Loucy (cell line): ENCODE measurements around the gene ASZ1.

ENCODE experiments used
- H2AFZ ChIP-seq: fragments of 200-600 bp; sonication (generic); 2 replicates; pipeline ENCODE4 v1.6.0; 2016; ENCODE audit warnings: antibody characterized with exemption, mild to moderate bottlenecking, low read length, moderate library complexity
- H3F3A ChIP-seq: fragments of 200-600 bp; 2 replicates; pipeline ENCODE4 v1.6.0; 2016; ENCODE audit warnings: antibody characterized with exemption, low read depth, mild to moderate bottlenecking
- H3K27me3 ChIP-seq: fragments of 200-600 bp; sonication (generic); 2 replicates; pipeline ENCODE4 v1.6.1; 2014; ENCODE audit warnings: low read length, mild to moderate bottlenecking; ENCODE audit not compliant: insufficient read depth, poor library complexity, severe bottlenecking
- H3K36me3 ChIP-seq: fragments of 200-600 bp; sonication (generic); 2 replicates; pipeline ENCODE4 v1.6.1; 2016; ENCODE audit warnings: low read length; ENCODE audit not compliant: insufficient read depth
- H3K4me1 ChIP-seq: fragments of 200-600 bp; sonication (generic); 2 replicates; pipeline ENCODE4 v1.5.1; 2014; ENCODE audit warnings: low read length, mild to moderate bottlenecking; ENCODE audit not compliant: insufficient read depth, poor library complexity, severe bottlenecking
- H3K4me2 ChIP-seq: fragments of 200-600 bp; sonication (generic); 2 replicates; pipeline ENCODE4 v1.6.0; 2014; ENCODE audit warnings: antibody characterized with exemption, low read length, low read depth, mild to moderate bottlenecking; ENCODE audit not compliant: poor library complexity, severe bottlenecking
- H3K4me3 ChIP-seq: fragments of 200-600 bp; sonication (generic); 2 replicates; pipeline ENCODE4 v1.5.1; 2014; ENCODE audit warnings: low read length, mild to moderate bottlenecking, mixed read lengths; ENCODE audit not compliant: poor library complexity, severe bottlenecking
- H3K79me2 ChIP-seq: fragments of 200-600 bp; sonication (generic); 2 replicates; pipeline ENCODE4 v1.6.1; 2014; ENCODE audit warnings: low read length; ENCODE audit not compliant: insufficient read depth
- H3K9ac ChIP-seq: fragments of 200-600 bp; sonication (generic); 2 replicates; pipeline ENCODE4 v1.6.0; 2014; ENCODE audit warnings: mild to moderate bottlenecking, low read depth, low read length, moderate library complexity; ENCODE audit not compliant: poor library complexity, severe bottlenecking
- H3K9me2 ChIP-seq: fragments of 200-600 bp; sonication (generic); replicated peaks from 2 replicates; pipeline ENCODE4 v1.6.1; 2016; ENCODE audit warnings: low read depth, low read length, mixed read lengths
- H3K9me3 ChIP-seq: fragments of 200-600 bp; sonication (generic); 2 replicates; pipeline ENCODE4 v1.6.1; 2014; ENCODE audit warnings: mild to moderate bottlenecking, antibody characterized with exemption, low read length, low read depth; ENCODE audit not compliant: insufficient read depth
- H4K20me1 ChIP-seq: fragments of 200-600 bp; sonication (generic); 2 replicates; pipeline ENCODE4 v1.6.0; 2014; ENCODE audit warnings: antibody characterized with exemption, low read length, mild to moderate bottlenecking; ENCODE audit not compliant: insufficient read depth, poor library complexity, severe bottlenecking
- EZH2phosphoT487 ChIP-seq: fragments of 200-600 bp; IDR thresholded peaks from 2 replicates; pipeline ENCODE4 v1.6.1; 2018; ENCODE audit warnings: antibody characterized with exemption, mild to moderate bottlenecking, moderate library complexity, borderline replicate concordance
- TF ChIP-seq, protein P1 (sequence below): fragments of 200-600 bp; sonication (generic); conservative IDR thresholded peaks from 2 replicates; pipeline ENCODE4 v1.5.1; 2014; ENCODE audit warnings: mild to moderate bottlenecking, antibody characterized with exemption, low read length

ASZ1 gene

DNA sequence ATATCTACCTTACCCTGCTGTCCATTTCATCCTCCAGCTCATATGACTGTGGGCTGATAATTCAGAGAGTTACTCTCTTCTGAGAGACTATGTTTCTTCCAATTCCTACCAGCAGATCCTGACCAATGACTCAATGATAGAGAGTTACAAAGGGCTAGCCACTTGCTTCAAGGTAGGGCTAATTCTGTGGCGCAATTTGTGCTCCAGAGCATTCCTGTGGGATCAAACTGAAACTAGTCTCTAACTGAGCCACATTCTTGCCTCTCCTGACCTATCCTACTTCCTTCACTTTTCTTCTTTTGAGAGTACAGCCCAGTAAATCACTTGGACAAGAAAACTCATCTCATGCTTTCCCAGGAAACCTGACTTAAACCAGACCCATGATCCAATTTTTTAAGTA, 17.9 kb upstream of the ASZ1 start:
- Histone ChIP-seq H2AFZ (no peak overlapping the region), H3K9ac (no peak overlapping the region), H4K20me1 (no peaks in the 10 kb centered on the region), H3K4me2 (no peak overlapping the region), H3K9me2 (no peaks in the 10 kb centered on the region), H3K27me3 (peaks cover 4% of the 10 kb centered on the region), H3K36me3 (no peaks in the 10 kb centered on the region), H3K79me2 (no peaks in the 10 kb centered on the region), H3K9me3 (no peaks in the 10 kb centered on the region), H3K4me3 (no peak overlapping the region), H3K4me1 (no peaks in the 10 kb centered on the region), H3F3A (no peaks in the 10 kb centered on the region)
- no peak for TF ChIP-seq EZH2phosphoT487
- TF ChIP-seq, protein P1, sequence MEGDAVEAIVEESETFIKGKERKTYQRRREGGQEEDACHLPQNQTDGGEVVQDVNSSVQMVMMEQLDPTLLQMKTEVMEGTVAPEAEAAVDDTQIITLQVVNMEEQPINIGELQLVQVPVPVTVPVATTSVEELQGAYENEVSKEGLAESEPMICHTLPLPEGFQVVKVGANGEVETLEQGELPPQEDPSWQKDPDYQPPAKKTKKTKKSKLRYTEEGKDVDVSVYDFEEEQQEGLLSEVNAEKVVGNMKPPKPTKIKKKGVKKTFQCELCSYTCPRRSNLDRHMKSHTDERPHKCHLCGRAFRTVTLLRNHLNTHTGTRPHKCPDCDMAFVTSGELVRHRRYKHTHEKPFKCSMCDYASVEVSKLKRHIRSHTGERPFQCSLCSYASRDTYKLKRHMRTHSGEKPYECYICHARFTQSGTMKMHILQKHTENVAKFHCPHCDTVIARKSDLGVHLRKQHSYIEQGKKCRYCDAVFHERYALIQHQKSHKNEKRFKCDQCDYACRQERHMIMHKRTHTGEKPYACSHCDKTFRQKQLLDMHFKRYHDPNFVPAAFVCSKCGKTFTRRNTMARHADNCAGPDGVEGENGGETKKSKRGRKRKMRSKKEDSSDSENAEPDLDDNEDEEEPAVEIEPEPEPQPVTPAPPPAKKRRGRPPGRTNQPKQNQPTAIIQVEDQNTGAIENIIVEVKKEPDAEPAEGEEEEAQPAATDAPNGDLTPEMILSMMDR, result no peak

GRCh38 chr7:117444646-117445045, 17.4 kb upstream of the ASZ1 start:
- no peaks in the 10 kb centered on the region for H3K79me2 ChIP-seq
- H3K4me3 ChIP-seq, result no peak overlapping the region
- H2AFZ ChIP-seq, result no peak overlapping the region
- H3K9me3 ChIP-seq, result no peaks in the 10 kb centered on the region
- H3K9ac ChIP-seq, result no peak overlapping the region
- TF ChIP-seq, protein P1, result no peak
- TF ChIP-seq EZH2phosphoT487, result no peak
- H3K4me2 ChIP-seq, result no peak overlapping the region
- no peaks in the 10 kb centered on the region for H3K9me2 ChIP-seq
- no peaks in the 10 kb centered on the region for H3F3A ChIP-seq
- peaks cover 4% of the 10 kb centered on the region for H3K27me3 ChIP-seq
- no peaks in the 10 kb centered on the region for H4K20me1 ChIP-seq
- H3K36me3 ChIP-seq, result no peaks in the 10 kb centered on the region
- H3K4me1 ChIP-seq, result no peaks in the 10 kb centered on the region

DNA sequence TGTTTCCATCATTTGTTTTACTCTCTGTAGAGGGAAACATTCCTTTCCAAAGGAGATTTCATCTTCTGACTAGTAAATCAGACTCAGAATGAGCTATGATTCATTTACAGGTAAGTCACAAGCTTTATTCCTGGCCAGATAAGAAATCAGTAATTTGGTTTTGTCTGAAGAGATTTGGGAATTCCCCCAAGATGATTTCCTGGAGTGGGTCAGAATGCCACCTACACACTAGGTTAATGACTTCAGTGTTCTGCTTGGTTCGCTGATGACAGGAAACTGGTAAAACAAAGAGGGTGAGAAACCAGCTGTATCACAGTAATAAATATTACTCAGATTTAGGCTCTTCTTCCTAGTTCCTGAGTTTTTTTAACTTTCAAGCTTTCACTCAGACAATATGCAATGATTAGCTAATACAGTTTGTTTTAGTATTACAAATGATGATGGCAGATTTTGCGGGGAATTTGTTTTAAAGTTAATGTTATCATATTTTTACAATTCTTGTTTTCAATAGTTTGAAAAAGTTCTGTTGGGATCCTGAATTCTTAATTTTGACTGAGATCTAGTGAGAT, 8.3 kb upstream of the ASZ1 start:
- Histone ChIP-seq H3K36me3 (no peaks in the 10 kb centered on the region), H3F3A (no peaks in the 10 kb centered on the region), H4K20me1 (no peaks in the 10 kb centered on the region), H3K9ac (no peak overlapping the region), H3K4me2 (no peak overlapping the region), H3K79me2 (no peaks in the 10 kb centered on the region), H3K4me1 (no peaks in the 10 kb centered on the region), H3K4me3 (no peak overlapping the region), H2AFZ (no peak overlapping the region), H3K9me3 (no peaks in the 10 kb centered on the region), H3K27me3 (no peaks in the 10 kb centered on the region), H3K9me2 (no peaks in the 10 kb centered on the region)
- TF ChIP-seq, protein P1, result no peak
- no peak for TF ChIP-seq EZH2phosphoT487
